ENCODE measurements around the gene FARP1. TPM values are rescaled to one million over a fixed set of nuclear protein-coding genes. Genes with fewer than 3 reads are reported as not detected.

FARP1 gene
- total RNA-seq, 2 experiments from 2014 or later: 0.29 to 0.34 TPM

GRCh38 chr13:98317573-98318171, 174.8 kb downstream of the FARP1 start:
- ChIA-PET POLR2A (no interaction called here), CTCF (no interaction called here)

DNA sequence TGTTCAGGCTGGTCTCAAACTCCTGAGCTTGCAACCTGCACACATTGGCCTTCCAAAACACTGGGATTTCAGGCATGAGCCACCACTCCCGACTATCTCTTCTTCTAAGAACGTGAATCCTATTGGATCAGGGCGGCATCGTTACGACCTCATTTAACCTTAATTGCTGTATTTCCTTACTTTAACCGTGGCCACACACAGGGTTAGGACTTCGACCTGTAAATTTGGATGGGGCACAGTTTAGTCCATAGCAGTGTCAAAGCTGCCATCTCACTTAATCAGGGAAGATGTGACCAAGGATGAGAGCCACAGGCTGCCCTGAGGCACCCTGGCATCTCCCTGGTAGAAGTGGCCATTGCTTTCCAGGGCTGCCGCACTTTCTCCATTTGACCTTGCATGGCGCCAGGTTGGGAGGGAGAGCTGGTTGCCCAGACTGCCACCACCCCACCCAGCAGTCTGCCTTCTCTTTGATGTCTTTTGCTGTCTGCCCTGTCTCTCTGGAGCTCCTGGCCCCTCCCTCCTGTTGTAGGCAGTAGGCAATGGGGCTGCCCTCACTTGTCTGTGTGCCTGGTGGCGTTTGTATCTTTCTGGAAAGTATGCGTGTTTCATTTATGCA, 175.5 kb downstream of the FARP1 start:
- CTCF ChIA-PET: interaction anchor here (0.9 to 1.3 kb wide), 2 partner anchors 10 to 16 kb away, joined by 3 read pairs; no protein-coding TSS in a partner anchor
- POLR2A ChIA-PET: no interaction called here

DNA sequence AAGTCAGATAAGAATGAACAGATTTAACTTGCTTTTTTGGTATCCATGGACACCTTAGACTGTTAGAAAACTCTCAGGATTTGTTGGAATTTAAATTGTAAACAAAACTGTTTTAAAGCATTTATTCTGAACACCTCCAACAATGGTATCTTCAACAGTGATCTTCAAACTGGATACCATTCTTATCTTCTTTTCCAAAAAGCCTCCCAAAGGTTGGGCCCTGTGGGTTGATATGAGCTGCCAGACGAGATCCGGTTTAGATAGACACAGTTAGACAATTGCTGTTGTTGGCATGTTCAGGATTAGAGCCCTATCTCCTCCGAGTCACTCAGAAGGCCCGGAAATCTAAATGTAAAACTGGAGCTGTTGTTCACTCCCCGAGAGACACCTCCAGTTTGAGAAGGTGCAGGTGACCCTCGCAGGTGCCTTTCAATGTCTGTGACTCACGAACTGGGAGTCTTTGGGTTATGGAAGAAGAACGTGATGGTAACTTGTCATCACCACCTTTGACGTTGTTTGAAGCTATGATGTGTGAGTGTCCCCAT, 177.7 kb downstream of the FARP1 start:
- ChIA-PET POLR2A (no interaction called here), CTCF (no interaction called here)

- CTCF ChIA-PET: no interaction called here
- POLR2A ChIA-PET: no interaction called here
Measured at GRCh38 chr13:98321395-98321794, 178.5 kb downstream of the FARP1 start.

GRCh38 chr13:98322091-98322718, 179.3 kb downstream of the FARP1 start:
- CTCF ChIA-PET: no interaction called here

GRCh38 chr13:98324105-98324504, 181.2 kb downstream of the FARP1 start:
- ChIA-PET POLR2A (no interaction called here), CTCF (no interaction called here)

More at GRCh38 chr13:98322091-98322718, 179.3 kb downstream of the FARP1 start:
- POLR2A ChIA-PET: no interaction called here

- POLR2A ChIA-PET: no interaction called here
- CTCF ChIA-PET: no interaction called here
Measured at GRCh38 chr13:98325724-98326123, 182.8 kb downstream of the FARP1 start.

GRCh38 chr13:98326291-98326690, 183.4 kb downstream of the FARP1 start:
- ChIA-PET CTCF (no interaction called here), POLR2A (no interaction called here)

- ChIA-PET POLR2A (no interaction called here), CTCF (interaction anchor here (1.0 kb wide), 1 partner anchor 9 kb away, joined by 3 read pairs; no protein-coding TSS in a partner anchor)
Measured at GRCh38 chr13:98327371-98328270, 184.7 kb downstream of the FARP1 start.

GRCh38 chr13:98328511-98328910, 185.6 kb downstream of the FARP1 start:
- ChIA-PET POLR2A (no interaction called here), CTCF (interaction anchor here (1.0 kb wide), 1 partner anchor 10 kb away, joined by 3 read pairs; no protein-coding TSS in a partner anchor)

DNA sequence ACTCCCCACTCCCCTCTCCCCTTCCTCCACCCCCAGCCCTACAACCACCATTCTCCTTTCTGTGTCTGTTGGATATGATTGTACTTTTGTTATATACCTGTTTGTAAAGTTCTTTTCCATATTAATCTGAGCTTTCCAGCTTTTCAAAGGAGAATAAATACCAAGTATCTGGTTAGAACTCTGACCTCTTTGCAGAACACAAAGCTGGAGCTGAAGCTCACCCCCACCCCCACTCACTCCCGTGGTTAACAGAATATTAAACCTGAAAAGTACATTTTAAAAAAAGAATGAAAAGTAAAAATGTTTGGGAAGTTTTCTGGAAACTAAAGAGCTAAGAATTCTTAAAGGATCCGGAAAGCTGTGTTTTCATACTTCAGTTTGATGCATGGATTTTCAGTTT, 189.3 kb downstream of the FARP1 start:
- ChIA-PET CTCF (no interaction called here), POLR2A (no interaction called here)

- CTCF ChIA-PET: no interaction called here
- POLR2A ChIA-PET: no interaction called here
Measured at GRCh38 chr13:98332691-98333090, 189.8 kb downstream of the FARP1 start.

DNA sequence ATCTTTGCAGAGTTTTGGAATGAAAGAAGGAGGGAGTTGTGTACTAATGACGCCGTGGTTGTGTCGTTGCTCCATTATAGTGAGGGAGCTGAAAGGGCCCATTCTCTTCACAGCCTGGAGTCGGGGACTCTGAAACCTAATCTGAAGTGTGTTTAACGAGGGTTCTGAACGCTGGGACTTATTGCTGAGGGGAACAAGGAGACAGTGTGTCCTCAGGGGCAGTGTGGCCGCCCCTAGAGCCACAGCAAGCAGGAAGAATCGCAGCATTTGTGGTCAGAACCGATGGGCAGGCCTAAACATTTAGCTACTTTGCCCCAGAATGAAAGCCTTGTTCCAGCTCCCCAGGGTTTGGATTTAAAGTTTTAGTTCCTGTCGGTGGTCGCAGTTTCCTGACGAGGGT, 190.6 kb downstream of the FARP1 start:
- POLR2A ChIA-PET: no interaction called here

DNA sequence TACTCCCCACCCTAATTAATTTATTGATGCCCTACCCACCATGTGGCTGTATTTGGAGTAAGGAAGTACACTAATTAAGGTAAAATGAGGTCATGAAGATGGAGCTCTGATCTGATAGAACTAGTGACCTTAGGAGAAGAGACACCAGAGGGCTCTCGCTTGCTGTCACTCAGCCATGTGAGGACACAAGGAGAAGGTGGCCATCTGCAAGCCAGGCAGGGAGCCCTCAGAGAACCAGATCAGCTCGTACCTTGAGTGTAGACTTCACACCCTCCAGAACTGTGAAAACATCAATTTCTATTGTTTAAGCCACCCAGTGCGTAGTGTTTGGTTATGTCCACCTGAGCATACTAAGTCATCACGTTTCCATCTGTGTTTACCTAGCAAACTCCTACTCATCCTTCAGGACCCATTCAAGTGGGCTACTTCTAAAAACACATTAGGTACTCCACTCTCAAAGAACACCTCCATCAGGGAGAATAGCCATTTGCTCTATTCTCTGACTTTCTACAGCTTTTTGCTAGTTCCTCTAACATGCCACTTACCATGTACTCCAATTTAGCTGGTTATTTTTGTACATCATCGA, 191.8 kb downstream of the FARP1 start:
- CTCF ChIA-PET: interaction anchor here (0.7 kb wide), 1 partner anchor 16 kb away, joined by 3 read pairs; no protein-coding TSS in a partner anchor
- POLR2A ChIA-PET: no interaction called here

More for the DNA sequence above, 190.6 kb downstream of the FARP1 start:
- CTCF ChIA-PET: no interaction called here

GRCh38 chr13:98335721-98336120, 192.8 kb downstream of the FARP1 start:
- CTCF ChIA-PET: no interaction called here
- POLR2A ChIA-PET: no interaction called here

GRCh38 chr13:98338310-98338709, 195.4 kb downstream of the FARP1 start:
- CTCF ChIA-PET: no interaction called here
- POLR2A ChIA-PET: no interaction called here

GRCh38 chr13:98339684-98340425, 197.0 kb downstream of the FARP1 start:
- ChIA-PET CTCF (no interaction called here), POLR2A (no interaction called here)

GRCh38 chr13:98342953-98343352, 200.1 kb downstream of the FARP1 start:
- ChIA-PET CTCF (interaction anchor here (0.8 kb wide), 1 partner anchor 85 kb away, joined by 3 read pairs; no protein-coding TSS in a partner anchor), POLR2A (no interaction called here)

DNA sequence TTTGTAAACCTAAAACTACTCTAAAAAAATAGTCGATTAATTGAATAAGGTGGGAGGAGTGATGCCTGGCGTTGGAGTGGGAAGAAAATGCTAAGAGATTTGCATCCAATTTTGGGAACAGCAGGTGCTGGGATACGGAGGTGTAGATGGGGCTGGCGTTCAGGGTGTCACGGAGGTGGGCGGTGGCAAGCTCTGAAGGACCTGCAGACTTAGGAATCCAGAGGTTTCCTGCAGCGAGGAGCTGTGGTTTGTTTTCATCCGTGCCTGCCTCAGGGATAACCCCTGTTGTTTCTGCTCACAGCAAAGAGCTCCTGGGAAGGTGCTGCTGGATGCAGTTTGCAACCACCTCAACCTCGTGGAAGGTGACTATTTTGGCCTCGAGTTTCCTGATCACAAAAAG, 200.6 kb downstream of the FARP1 start:
- ChIA-PET POLR2A (no interaction called here), CTCF (no interaction called here)
